ENCODE results near the gene GULP1. TPM values are rescaled to one million over a fixed set of nuclear protein-coding genes. Genes with fewer than 3 reads are reported as not detected.

Gene GULP1
- total RNA-seq, 1 donor from 2014 or later, result 57.2 TPM

- intact Hi-C loops (cut with DNase I), result no loop called here
- peak overlapping the region; percentile 65 to 77 for H3K4me3 ChIP-seq
- no peak for DNase-seq (ENCODE audit: extremely low spot score in 2 of 2)
- no peaks in the 10 kb centered on the region for H3K27me3 ChIP-seq
- no peaks in the 10 kb centered on the region for H3K36me3 ChIP-seq
- peaks cover 28% of the 10 kb centered on the region for H3K4me1 ChIP-seq
- H3K27ac ChIP-seq, result peak overlapping the region; percentile 98
- TF ChIP-seq POLR2A (IDR thresholded peaks at IDR 0.05), result no peak
- peak in 1 of 3 experiments; percentile 5 for TF ChIP-seq CTCF (IDR thresholded peaks at IDR 0.05)
- no peak for TF ChIP-seq POLR2AphosphoS5 (IDR thresholded peaks at IDR 0.05; ENCODE audit: insufficient read depth in 1 of 2, low read depth in 1 of 2)
- no peaks in the 10 kb centered on the region for H3K9me3 ChIP-seq
These were observed 495 bp upstream of the GULP1 start for GRCh38 chr2:188291142-188291616.

- H3K27me3 ChIP-seq, result no peaks in the 10 kb centered on the region
- no peaks in the 10 kb centered on the region for H3K36me3 ChIP-seq
- peaks cover 34% of the 10 kb centered on the region for H3K4me1 ChIP-seq
- peak overlapping the region; percentile 65 to 77 for H3K4me3 ChIP-seq
- peak; percentile 50 to 86 for TF ChIP-seq POLR2AphosphoS5 (IDR thresholded peaks at IDR 0.05; ENCODE audit: insufficient read depth in 1 of 2, low read depth in 1 of 2)
- TF ChIP-seq POLR2A (IDR thresholded peaks at IDR 0.05), result peak in 1 of 2 donors; percentile 57
- TF ChIP-seq CTCF (IDR thresholded peaks at IDR 0.05), result no peak
- H3K27ac ChIP-seq, result peak overlapping the region; percentile 98
- intact Hi-C loops (cut with DNase I), result no loop called here
- peak in 1 of 2 donors; percentile 92 for DNase-seq (ENCODE audit: extremely low spot score in 2 of 2)
- H3K9me3 ChIP-seq, result no peaks in the 10 kb centered on the region
These were observed 920 bp downstream of the GULP1 start for GRCh38 chr2:188292348-188293239.

GRCh38 chr2:188293601-188294351, 2.1 kb downstream of the GULP1 start:
- Histone ChIP-seq H3K27ac (peak overlapping the region; percentile 98), H3K9me3 (no peaks in the 10 kb centered on the region), H3K36me3 (no peaks in the 10 kb centered on the region), H3K4me3 (peak overlapping the region; percentile 65 to 77), H3K27me3 (no peaks in the 10 kb centered on the region), H3K4me1 (peaks cover 34% of the 10 kb centered on the region)
- TF ChIP-seq POLR2A (IDR thresholded peaks at IDR 0.05), result no peak
- peak in 1 of 2 donors; percentile 30 for TF ChIP-seq POLR2AphosphoS5 (IDR thresholded peaks at IDR 0.05; ENCODE audit: insufficient read depth in 1 of 2, low read depth in 1 of 2)
- TF ChIP-seq CTCF (IDR thresholded peaks at IDR 0.05), result no peak
- intact Hi-C loops (cut with DNase I), result no loop called here
- peak in 1 of 2 donors; percentile 87 for DNase-seq (ENCODE audit: extremely low spot score in 2 of 2)

GRCh38 chr2:188294352-188294926, 2.8 kb downstream of the GULP1 start:
- intact Hi-C loops (cut with DNase I), result no loop called here
- TF ChIP-seq POLR2A (IDR thresholded peaks at IDR 0.05) (no peak), POLR2AphosphoS5 (IDR thresholded peaks at IDR 0.05; ENCODE audit: insufficient read depth in 1 of 2, low read depth in 1 of 2) (no peak), CTCF (IDR thresholded peaks at IDR 0.05) (no peak)
- Histone ChIP-seq H3K27me3 (no peaks in the 10 kb centered on the region), H3K27ac (peak overlapping the region; percentile 98), H3K36me3 (no peaks in the 10 kb centered on the region), H3K4me1 (peaks cover 34% of the 10 kb centered on the region), H3K9me3 (no peaks in the 10 kb centered on the region), H3K4me3 (peak overlapping the region; percentile 65 to 77)
- no peak for DNase-seq (ENCODE audit: extremely low spot score in 2 of 2)

Data from vagina (tissue), 2 donors.